Osteoblast (primary cell): Measurements from ENCODE around the gene HPSE2. TPM values are rescaled to one million over a fixed set of nuclear protein-coding genes. Genes with fewer than 3 reads are reported as not detected.

Source experiments
- DNase-seq: peaks from one replicate; pipeline ENCODE4 v3.0.0; 2011; ENCODE audit warnings: low spot score, mixed read lengths; ENCODE audit not compliant: insufficient read length; ENCODE audit errors: missing footprints
- H2AFZ ChIP-seq: 2 replicates; pipeline ENCODE4 v1.6.0; 2011; ENCODE audit warnings: mild to moderate bottlenecking, low read length
- H3K27ac ChIP-seq: 2 replicates; pipeline ENCODE4 v1.5.1; 2011; ENCODE audit warnings: mild to moderate bottlenecking, low read depth, low read length, moderate library complexity
- H3K27me3 ChIP-seq: 2 replicates; pipeline ENCODE4 v1.6.0; 2012; ENCODE audit warnings: mild to moderate bottlenecking, control low read depth, inconsistent platforms, low read length, moderate library complexity; ENCODE audit not compliant: insufficient read depth
- H3K36me3 ChIP-seq: 2 replicates; pipeline ENCODE4 v1.5.1; 2011; ENCODE audit warnings: mild to moderate bottlenecking, low read length, control low read depth, moderate library complexity; ENCODE audit not compliant: insufficient read depth
- H3K4me1 ChIP-seq: 2 replicates; pipeline ENCODE4 v1.5.1; 2011; ENCODE audit warnings: mild to moderate bottlenecking, low read length, control low read depth, moderate library complexity; ENCODE audit not compliant: insufficient read depth
- H3K4me2 ChIP-seq: 2 replicates; pipeline ENCODE4 v1.6.0; 2011; ENCODE audit warnings: mild to moderate bottlenecking, low read length; ENCODE audit not compliant: insufficient read depth
- H3K4me3 ChIP-seq: fragments of 200-600 bp; sonication (generic); 3 replicates; pipeline ENCODE4 v1.5.1; 2012; ENCODE audit warnings: mild to moderate bottlenecking, low read length, inconsistent platforms; ENCODE audit not compliant: insufficient read depth
- H3K79me2 ChIP-seq: 2 replicates; pipeline ENCODE4 v1.6.0; 2012; ENCODE audit warnings: mild to moderate bottlenecking, low read length, control low read depth, inconsistent platforms; ENCODE audit not compliant: insufficient read depth
- H3K9me3 ChIP-seq: 2 replicates; pipeline ENCODE4 v1.5.1; 2011; ENCODE audit warnings: low read depth, low read length, control low read depth
- H4K20me1 ChIP-seq: 2 replicates; pipeline ENCODE4 v1.6.0; 2012; ENCODE audit warnings: mild to moderate bottlenecking, low read length, control low read depth; ENCODE audit not compliant: insufficient read depth
- CTCF ChIP-seq: IDR thresholded peaks from 2 replicates; pipeline ENCODE4 v1.5.1; 2011; ENCODE audit warnings: mild to moderate bottlenecking, low read depth, low read length, moderate library complexity; ENCODE audit errors: extremely low read depth
- total RNA-seq: library from RNA; depleted of rRNA; stranded (reverse); fragments of >200 nt; gene quantifications from 2 replicates; pipeline ENCODE4 v1.2.3, GENCODE V29; 2012

HPSE2 gene
- total RNA-seq, 1 donor, result not detected

- H3K36me3 ChIP-seq, result no peaks in the 10 kb centered on the region
- no peak for TF ChIP-seq CTCF
- H3K4me3 ChIP-seq, result no peak overlapping the region
- H3K4me2 ChIP-seq, result no peak overlapping the region
- H2AFZ ChIP-seq, result no peak overlapping the region
- H3K9me3 ChIP-seq, result no peaks in the 10 kb centered on the region
- H4K20me1 ChIP-seq, result no peaks in the 10 kb centered on the region
- no peak overlapping the region for H3K27ac ChIP-seq
- H3K27me3 ChIP-seq, result no peaks in the 10 kb centered on the region
- H3K4me1 ChIP-seq, result no peaks in the 10 kb centered on the region
- DNase-seq, result no peak
- no peaks in the 10 kb centered on the region for H3K79me2 ChIP-seq
Observed at GRCh38 chr10:99080275-99080945, 155.2 kb downstream of the HPSE2 start.

GRCh38 chr10:99062591-99062990, 173.1 kb downstream of the HPSE2 start:
- no peaks in the 10 kb centered on the region for H3K27me3 ChIP-seq
- H3K27ac ChIP-seq, result no peak overlapping the region
- no peak overlapping the region for H3K4me2 ChIP-seq
- no peaks in the 10 kb centered on the region for H3K9me3 ChIP-seq
- no peak overlapping the region for H2AFZ ChIP-seq
- no peak for DNase-seq
- no peak for TF ChIP-seq CTCF
- H3K36me3 ChIP-seq, result no peaks in the 10 kb centered on the region
- no peak overlapping the region for H3K4me3 ChIP-seq
- no peaks in the 10 kb centered on the region for H4K20me1 ChIP-seq
- H3K4me1 ChIP-seq, result no peaks in the 10 kb centered on the region
- no peaks in the 10 kb centered on the region for H3K79me2 ChIP-seq

- H3K4me2 ChIP-seq, result no peak overlapping the region
- no peaks in the 10 kb centered on the region for H3K36me3 ChIP-seq
Observed at GRCh38 chr10:99058762-99059161, 176.9 kb downstream of the HPSE2 start.

More at GRCh38 chr10:99058762-99059161, 176.9 kb downstream of the HPSE2 start:
- H3K27ac ChIP-seq, result no peak overlapping the region
- no peaks in the 10 kb centered on the region for H4K20me1 ChIP-seq
- H3K79me2 ChIP-seq, result no peaks in the 10 kb centered on the region
- TF ChIP-seq CTCF, result no peak
- H2AFZ ChIP-seq, result no peak overlapping the region
- H3K4me3 ChIP-seq, result no peak overlapping the region
- H3K4me1 ChIP-seq, result no peaks in the 10 kb centered on the region
- no peaks in the 10 kb centered on the region for H3K9me3 ChIP-seq
- DNase-seq, result no peak
- no peaks in the 10 kb centered on the region for H3K27me3 ChIP-seq
